Thoracic aorta (tissue), 2 donors: ENCODE data around the gene TRO. TPM values are rescaled to one million over a fixed set of nuclear protein-coding genes. Genes with fewer than 3 reads are reported as not detected.

Source experiments
- ATAC-seq: fragments of 150-250 bp; one replicate; pipeline ENCODE4 v1.8.0; 2017; ENCODE audit warnings: low read depth; ENCODE audit not compliant: insufficient number of reproducible peaks, low FRiP score
- DNase-seq: peaks from one replicate; pipeline ENCODE4 v3.0.0-alpha.2; 2020; ENCODE audit warnings: low spot score
- H3K27ac ChIP-seq, 2 donors: fragments of 200-600 bp; sonication (generic); 1 replicate in 1 of 2; 2 replicates in 1 of 2; pipeline ENCODE4 v1.5.1; 2016; ENCODE audit warnings: mild to moderate bottlenecking in 2 of 2, moderate library complexity in 2 of 2
- H3K27me3 ChIP-seq: fragments of 200-600 bp; sonication (generic); replicated peaks from 2 replicates; pipeline ENCODE4 v1.6.0; 2016; ENCODE audit warnings: mild to moderate bottlenecking; ENCODE audit not compliant: insufficient read depth
- H3K36me3 ChIP-seq: fragments of 200-600 bp; sonication (generic); one replicate; pipeline ENCODE4 v1.5.1; 2016
- H3K4me1 ChIP-seq, 2 donors: fragments of 200-600 bp; sonication (generic); 1 replicate in 1 of 2; 2 replicates in 1 of 2; pipeline versions ENCODE4 v1.5.1 to v1.6.0; 2016; ENCODE audit warnings: low read depth in 2 of 2, mild to moderate bottlenecking in 1 of 2; ENCODE audit not compliant: control insufficient read depth in 1 of 2
- H3K4me3 ChIP-seq: fragments of 200-600 bp; sonication (generic); 2 replicates; pipeline ENCODE4 v1.5.1; 2016; ENCODE audit warnings: mild to moderate bottlenecking
- H3K9me3 ChIP-seq: fragments of 200-600 bp; sonication (generic); 2 replicates; pipeline ENCODE4 v1.5.1; 2016
- total RNA-seq, 2 donors: library from RNA; depleted of rRNA; stranded (reverse); fragments of >200 nt; gene quantifications; one replicate each; pipeline versions ENCODE4 v1.1.0 to v1.2.3, GENCODE V29; 2016
- TF ChIP-seq, protein P1 (sequence below): fragments of 200-600 bp; sonication (generic); IDR thresholded peaks from one replicate; pipeline ENCODE4 v1.5.1; 2019; ENCODE audit warnings: antibody characterized with exemption

Gene TRO
- total RNA-seq, 2 donors from 2014 or later = 21.1 to 131 TPM

DNA sequence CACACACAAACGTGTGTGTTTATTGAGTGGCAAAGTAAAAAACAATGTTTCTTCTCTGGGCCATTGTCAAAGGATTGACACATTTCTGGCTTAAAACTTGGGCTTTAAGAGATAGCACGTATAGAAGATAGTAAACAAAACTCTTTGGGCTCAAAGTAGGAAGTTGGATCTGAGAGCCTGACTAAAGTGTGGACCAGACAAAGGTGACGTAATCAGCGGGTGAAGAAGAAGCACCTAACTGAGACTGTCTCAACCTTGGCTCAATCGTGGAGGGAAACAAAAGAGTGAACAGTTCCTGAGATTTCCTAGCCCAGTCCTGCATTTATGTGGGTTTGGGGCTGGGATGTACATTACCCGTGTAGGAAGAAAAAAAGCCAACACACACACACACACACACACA, 59.7 kb downstream of the TRO start:
- Histone ChIP-seq H3K4me3 (no peak overlapping the region), H3K9me3 (no peaks in the 10 kb centered on the region), H3K27me3 (no peaks in the 10 kb centered on the region), H3K36me3 (no peaks in the 10 kb centered on the region), H3K4me1 (no peaks in the 10 kb centered on the region), H3K27ac (no peak overlapping the region)
- TF ChIP-seq, protein P1, sequence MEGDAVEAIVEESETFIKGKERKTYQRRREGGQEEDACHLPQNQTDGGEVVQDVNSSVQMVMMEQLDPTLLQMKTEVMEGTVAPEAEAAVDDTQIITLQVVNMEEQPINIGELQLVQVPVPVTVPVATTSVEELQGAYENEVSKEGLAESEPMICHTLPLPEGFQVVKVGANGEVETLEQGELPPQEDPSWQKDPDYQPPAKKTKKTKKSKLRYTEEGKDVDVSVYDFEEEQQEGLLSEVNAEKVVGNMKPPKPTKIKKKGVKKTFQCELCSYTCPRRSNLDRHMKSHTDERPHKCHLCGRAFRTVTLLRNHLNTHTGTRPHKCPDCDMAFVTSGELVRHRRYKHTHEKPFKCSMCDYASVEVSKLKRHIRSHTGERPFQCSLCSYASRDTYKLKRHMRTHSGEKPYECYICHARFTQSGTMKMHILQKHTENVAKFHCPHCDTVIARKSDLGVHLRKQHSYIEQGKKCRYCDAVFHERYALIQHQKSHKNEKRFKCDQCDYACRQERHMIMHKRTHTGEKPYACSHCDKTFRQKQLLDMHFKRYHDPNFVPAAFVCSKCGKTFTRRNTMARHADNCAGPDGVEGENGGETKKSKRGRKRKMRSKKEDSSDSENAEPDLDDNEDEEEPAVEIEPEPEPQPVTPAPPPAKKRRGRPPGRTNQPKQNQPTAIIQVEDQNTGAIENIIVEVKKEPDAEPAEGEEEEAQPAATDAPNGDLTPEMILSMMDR = no peak
- DNase-seq = no peak
- ATAC-seq = no peak

Other genes with a start within 250 kb of the TRO start
- gene ITIH6, start 122.6 kb upstream of the TRO start, total RNA-seq = not detected
- 100 to 1,000 TPM; 149 to 184 TPM for gene MAGED2, start 113.1 kb upstream of the TRO start, total RNA-seq
- gene PFKFB1, start 73.4 kb downstream of the TRO start, total RNA-seq = not detected
- 1 to 10 TPM; 6.8 to 9.6 TPM for gene APEX2, start 79.5 kb downstream of the TRO start, total RNA-seq
- gene ALAS2, start 110.2 kb downstream of the TRO start, total RNA-seq = 1 to 10 TPM in 1 of 2 donors, not detected in 1; 8.5 TPM
- gene PAGE2B, start 154.2 kb downstream of the TRO start, total RNA-seq = not detected
- not detected for gene PAGE2, start 168.2 kb downstream of the TRO start, total RNA-seq